ENCODE measurements around the gene TPP1. TPM values are rescaled to one million over a fixed set of nuclear protein-coding genes. Genes with fewer than 3 reads are reported as not detected.

The TPP1 gene
- 85.3 and 160 TPM in 2 replicates for total RNA-seq

GRCh38 chr11:6619004-6619745 lies at the start of gene TPP1:
Gene TPP1, minus strand, starts transcription at chr11:6619422. Its CDS starts 22 bp downstream, at chr11:6619400.
- peak; percentile 78 for DNase-seq (ENCODE audit: low read depth, low spot score)

DNA sequence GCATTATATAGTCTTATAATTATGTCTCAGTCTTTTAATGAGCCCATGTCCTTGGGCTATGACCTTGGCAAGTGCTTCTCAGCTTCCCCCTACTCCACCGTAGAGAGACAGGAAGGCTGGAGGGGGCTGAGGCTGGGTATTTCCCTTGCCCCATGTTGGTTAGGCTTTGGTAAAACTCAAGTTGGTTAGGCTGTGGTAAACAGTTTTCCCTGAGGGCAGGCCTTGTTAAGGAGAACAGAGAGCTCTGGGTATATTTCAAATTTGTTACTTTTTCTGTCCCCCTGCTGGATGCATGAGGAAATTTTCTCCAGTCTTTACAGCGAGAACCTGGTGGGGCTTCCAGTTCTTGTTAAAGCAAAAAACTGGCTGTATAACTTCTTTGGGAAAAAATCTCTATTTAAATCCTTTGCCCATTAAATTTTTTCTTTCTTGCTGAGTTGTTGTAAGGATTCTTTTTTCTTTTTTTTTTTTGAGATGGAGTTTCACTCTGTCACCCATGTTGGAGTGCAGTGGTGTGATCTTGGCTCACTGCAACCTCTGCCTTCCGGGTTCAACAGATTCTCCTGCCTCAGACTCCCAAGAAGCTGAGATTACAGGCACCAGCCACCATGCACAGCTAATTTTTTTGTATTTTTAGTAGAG lies 48.6 kb upstream of the TPP1 start:
- DNase-seq (ENCODE audit: low read depth, low spot score), result no peak

DNA sequence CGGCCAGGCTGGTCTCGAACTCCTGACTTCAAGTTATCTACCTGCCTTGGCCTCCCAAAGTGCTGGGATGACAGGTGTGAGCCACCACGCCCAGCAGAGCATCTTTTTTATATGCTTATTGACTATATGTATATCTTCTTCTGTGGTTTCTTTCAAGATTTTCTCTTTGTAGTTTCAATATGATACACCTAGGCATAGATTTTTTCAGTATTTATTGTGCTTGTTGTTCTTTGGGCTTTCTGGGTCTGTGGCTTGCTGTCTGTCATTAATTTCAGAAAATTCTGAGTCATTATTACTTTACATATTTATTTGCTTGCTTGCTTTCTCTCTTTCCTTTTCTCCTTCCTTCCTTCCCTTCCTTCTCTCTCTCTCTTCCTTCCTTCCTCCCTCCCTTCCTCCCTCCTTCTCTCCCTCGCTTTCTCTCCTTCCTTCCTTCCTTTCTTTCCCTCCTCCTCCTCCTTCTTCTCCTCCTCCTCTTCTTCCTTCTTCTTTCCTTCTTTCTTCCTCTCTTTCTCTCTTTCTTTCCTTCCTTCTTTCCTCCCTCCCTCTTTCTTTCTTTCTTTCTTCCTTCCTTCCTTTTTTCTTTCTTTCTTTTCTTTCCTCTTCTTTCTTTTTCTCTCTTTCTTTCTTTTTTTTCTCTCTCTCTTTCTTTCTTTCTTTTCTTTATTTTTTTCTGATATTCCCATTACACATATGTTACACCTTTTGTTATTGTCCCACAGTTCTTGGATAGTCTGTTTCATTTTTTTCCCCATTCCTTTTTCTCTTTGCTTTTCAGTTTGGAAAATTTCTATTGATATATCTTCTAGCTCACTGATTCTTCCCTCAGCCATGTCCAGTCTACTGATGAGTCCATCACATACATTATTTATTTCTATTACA lies 47.3 kb upstream of the TPP1 start:
- DNase-seq (ENCODE audit: low read depth, low spot score), result no peak

DNA sequence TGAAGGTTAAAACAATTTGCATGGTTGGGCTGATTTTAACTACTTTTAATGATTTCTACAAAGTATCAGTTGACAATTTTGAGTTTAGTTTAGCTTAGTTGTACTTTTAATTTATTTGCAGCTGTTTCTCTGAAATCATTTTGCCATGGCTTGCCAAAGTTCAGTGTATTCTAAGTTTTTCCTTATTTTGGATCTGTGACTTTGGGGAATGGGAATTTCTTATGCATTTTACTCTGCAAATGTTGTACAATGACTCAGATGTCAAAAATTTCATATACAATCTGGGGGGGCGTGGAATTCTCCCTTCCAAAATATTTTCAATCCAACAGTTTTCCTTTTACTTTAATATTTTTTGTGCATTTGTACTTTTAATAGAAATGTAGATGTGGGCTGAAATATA lies 45.3 kb upstream of the TPP1 start:
- no peak for DNase-seq (ENCODE audit: low read depth, low spot score)

DNA sequence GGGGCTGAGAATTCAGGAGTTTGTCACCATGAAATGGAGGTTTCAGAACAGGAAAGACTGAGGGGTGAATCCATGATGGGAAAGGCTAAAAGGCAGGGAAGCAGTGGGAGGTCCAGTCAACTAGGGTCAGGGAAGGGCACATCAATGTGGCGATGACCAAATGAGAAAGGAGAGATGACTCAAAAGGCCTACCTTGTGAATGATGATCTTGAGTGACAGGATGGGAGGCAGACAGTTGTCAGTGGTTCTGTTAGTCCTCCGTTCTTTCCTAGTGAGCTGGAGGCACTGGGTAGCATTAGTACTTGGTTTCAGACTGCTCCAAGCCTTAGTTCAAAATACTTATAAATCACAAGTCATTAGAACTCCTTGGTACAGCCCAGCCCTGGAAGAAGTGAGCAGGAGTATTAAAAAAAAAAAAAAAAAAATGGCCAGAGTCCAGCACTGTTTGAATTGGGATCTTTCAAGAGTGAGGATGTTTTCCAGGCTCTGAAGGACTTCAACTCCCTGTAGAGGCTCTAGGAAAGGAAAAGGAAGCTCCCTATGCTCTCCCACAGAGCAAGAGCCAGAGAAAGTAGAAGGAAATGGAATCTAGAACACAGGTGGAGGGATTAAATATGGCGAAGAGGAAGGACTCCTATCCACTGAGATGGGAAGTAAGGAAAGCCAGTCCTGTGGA lies 44.7 kb upstream of the TPP1 start:
- DNase-seq (ENCODE audit: low read depth, low spot score), result no peak

DNA sequence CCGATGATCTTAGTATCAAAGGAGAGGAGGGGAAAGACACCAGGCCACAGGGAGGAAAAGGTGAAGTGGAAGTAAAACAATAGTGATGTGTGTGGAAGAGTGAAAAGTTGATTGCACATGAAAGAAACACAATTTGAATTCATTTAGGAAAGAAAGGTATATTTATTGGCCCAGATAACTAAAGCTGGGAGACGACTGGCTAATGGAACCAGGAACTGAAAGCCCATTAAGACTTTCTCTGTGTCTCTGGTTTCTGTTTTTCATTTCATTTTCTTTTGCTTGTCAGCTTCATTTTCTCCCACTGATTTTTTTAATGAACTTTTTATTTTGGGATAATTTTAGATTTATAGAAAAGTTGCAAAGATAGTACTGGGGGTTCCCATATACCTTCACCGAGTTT lies 41.5 kb upstream of the TPP1 start:
- DNase-seq (ENCODE audit: low read depth, low spot score), result no peak

- DNase-seq (ENCODE audit: low read depth, low spot score), result no peak
Measured at GRCh38 chr11:6658647-6659046, 39.4 kb upstream of the TPP1 start.

GRCh38 chr11:6657346-6657745 lies 38.1 kb upstream of the TPP1 start:
- no peak for DNase-seq (ENCODE audit: low read depth, low spot score)

GRCh38 chr11:6656936-6657335 lies 37.7 kb upstream of the TPP1 start:
- no peak for DNase-seq (ENCODE audit: low read depth, low spot score)

DNA sequence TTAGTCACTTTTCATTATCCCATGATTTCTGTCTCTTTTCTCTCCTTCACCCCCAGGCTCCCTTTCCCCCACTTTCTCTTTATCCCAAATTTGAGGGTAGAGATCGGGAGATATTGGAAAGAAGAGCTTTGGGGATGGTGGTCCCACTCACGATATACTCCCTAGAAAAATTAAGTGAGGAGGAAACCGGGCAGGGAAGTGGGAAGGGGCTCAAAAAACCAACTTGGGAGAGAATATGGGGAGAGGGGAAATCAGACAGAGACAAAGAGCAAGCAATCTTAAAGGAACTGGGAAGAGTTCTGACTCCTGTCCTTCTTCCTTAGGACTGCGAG lies 37.3 kb upstream of the TPP1 start:
- no peak for DNase-seq (ENCODE audit: low read depth, low spot score)

DNA sequence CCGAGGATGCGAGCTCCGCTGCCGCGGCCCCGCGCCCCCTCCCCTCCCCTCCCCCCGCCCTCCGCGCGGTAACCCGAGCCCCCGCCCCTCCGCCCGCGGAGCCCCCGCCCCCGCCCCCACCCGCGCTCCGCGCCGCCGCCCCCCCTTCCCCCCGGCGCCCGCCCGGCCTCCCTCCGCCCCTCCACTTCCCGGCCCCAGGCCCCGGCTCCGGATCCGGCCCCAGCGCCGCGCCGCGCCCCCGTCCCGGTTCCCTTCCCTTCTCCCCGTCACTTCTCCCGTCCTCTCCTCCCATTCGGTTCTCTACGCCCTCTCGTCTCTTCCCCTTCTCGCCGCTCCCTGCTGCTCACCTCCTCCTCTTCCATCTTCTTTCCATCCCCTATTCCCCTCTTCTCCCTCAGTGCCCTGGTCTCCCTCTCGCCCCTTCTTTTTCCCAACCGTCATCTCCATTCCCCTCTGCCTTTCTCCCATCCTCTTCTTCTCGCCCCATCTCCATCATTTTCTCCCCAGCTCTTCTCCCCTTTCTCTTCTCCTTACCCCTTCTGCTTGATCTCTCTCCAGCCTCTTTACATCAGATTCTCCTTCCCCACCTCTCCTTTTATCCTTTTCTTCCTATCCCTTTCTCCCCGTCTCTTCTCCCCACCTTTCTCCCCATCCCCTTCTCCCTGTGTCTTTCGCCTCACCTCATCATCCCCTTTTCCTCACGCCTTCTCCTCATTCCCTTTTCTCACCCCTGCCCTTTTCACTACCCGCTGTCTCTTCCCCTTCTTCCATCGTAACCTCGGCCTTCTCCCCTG lies 36.8 kb upstream of the TPP1 start, which contains the start of gene DCHS1:
Gene DCHS1 (minus strand): TSS at position 20 of the 794 bp plus-strand sequence. CDS start 14,196 bp downstream, outside the sequence.
- DNase-seq (ENCODE audit: low read depth, low spot score), result no peak

- no peak for DNase-seq (ENCODE audit: low read depth, low spot score)
Measured at GRCh38 chr11:6655020-6655789, 36.0 kb upstream of the TPP1 start.

DNA sequence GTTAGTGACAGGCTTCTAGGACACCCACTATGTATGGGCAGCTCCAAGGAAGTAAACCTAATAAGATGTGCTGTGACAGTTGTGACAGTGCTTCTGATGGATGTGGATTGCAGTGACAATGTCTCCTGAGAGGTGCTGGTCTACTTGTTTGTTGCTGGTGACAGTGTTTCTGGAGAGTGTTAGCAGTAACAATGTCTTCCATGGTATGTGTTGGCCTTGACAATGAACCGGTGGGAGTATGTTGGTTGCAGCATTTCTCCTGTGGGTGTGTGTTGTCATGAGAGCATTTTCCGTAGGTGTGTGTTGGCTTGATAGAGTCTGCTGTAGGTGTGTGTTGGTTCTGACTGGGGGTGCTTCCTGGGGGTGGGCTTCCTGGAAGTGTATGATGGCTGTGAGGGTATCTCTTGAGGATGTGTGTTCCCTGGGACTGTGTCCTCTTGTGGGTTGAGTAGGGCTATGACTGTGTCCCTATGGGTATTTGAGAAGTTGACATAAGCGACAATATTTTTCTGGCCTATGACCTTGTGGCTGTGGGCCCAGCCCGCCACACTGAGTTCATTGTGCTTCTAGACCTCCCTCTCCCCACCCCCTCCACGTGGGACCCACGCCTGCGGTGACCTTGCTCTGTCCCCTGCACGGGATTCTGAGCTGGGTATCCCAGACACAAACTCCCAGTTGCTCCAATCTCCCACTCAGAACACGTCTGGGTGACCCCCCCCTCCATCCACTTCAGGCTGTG lies 35.2 kb upstream of the TPP1 start:
- no peak for DNase-seq (ENCODE audit: low read depth, low spot score)

- no peak for DNase-seq (ENCODE audit: low read depth, low spot score)
Measured at GRCh38 chr11:6653656-6654055, 34.4 kb upstream of the TPP1 start.

- DNase-seq (ENCODE audit: low read depth, low spot score), result no peak
Measured at GRCh38 chr11:6653097-6653496, 33.9 kb upstream of the TPP1 start.

GRCh38 chr11:6652182-6652581 lies 33.0 kb upstream of the TPP1 start:
- no peak for DNase-seq (ENCODE audit: low read depth, low spot score)

DNA sequence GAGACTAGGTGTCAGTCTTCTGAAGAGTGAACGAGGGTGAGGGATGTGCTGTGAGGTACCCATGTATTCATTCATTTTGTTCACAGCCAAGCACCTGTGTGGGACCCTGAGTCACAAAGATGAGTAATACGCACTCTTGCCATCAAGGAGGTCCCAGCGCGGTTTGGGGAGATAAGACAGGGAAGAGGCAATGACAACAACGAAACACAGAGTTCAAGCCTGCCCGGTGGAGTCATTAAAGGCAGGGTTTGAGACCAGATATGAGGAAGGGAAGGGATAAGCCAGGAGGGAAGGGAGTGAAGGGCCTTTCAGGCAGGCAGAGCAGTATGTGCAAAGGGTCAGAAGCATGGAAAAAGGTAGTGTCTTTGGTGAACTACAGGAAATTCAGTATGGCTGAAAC lies 31.8 kb upstream of the TPP1 start:
- DNase-seq (ENCODE audit: low read depth, low spot score), result no peak

GRCh38 chr11:6650104-6650503 lies 30.9 kb upstream of the TPP1 start:
- no peak for DNase-seq (ENCODE audit: low read depth, low spot score)

- DNase-seq (ENCODE audit: low read depth, low spot score), result no peak
Measured at GRCh38 chr11:6648501-6648900, 29.3 kb upstream of the TPP1 start.

Data from pulmonary artery endothelial cell (primary cell).